Cardiac muscle cell (in vitro differentiated cells and primary cell): ENCODE data around the gene TMBIM6. TPM values are rescaled to one million over a fixed set of nuclear protein-coding genes. Genes with fewer than 3 reads are reported as not detected.

ENCODE experiments used
- DNase-seq, 2 donors: peaks; one replicate each; pipeline versions ENCODE4 v3.0.0 to v3.0.0-alpha.2; 2010 to 2017; ENCODE audit warnings: low read depth in 1 of 2, low spot score in 1 of 2
- H3K27ac ChIP-seq: fragments of 200-600 bp; sonication (generic); 2 replicates; pipeline ENCODE4 v1.5.1; 2016
- H3K27me3 ChIP-seq: fragments of 200-600 bp; sonication (generic); 2 replicates; pipeline ENCODE4 v1.6.0; 2016; ENCODE audit warnings: control low read depth
- H3K36me3 ChIP-seq: fragments of 200-600 bp; sonication (generic); 2 replicates; pipeline ENCODE4 v1.5.1; 2016; ENCODE audit warnings: control low read depth
- H3K4me1 ChIP-seq: fragments of 200-600 bp; sonication (generic); 2 replicates; pipeline ENCODE4 v1.8.1; 2017; ENCODE audit warnings: low read depth, mild to moderate bottlenecking, mixed run types
- H3K4me3 ChIP-seq: fragments of 200-600 bp; sonication (generic); 2 replicates; pipeline ENCODE4 v1.5.1; 2016; ENCODE audit warnings: mild to moderate bottlenecking
- H3K9me3 ChIP-seq: fragments of 200-600 bp; sonication (generic); 2 replicates; pipeline ENCODE4 v1.5.1; 2017; ENCODE audit warnings: low read depth, mild to moderate bottlenecking, control low read depth
- CTCF ChIP-seq: IDR thresholded peaks from 2 replicates; pipeline ENCODE4 v1.5.1; 2012; ENCODE audit warnings: low read depth, mild to moderate bottlenecking, low read length
- polyA plus RNA-seq: library from polyadenylated mRNA; unstranded; fragments of >200 nt; fragmentation: Nextera tagmentation; extraction: Ambion mirVana; gene quantifications from 2 replicates; pipeline ENCODE4 v1.2.1, GENCODE V29; 2016
- total RNA-seq: library from RNA; depleted of rRNA; stranded (reverse); fragments of >200 nt; gene quantifications from 2 replicates; pipeline ENCODE4 v1.2.3, GENCODE V29; 2016

The TMBIM6 gene
- total and polyA plus RNA-seq, 2 experiments from 2014 or later = 232 to 388 TPM

- Histone ChIP-seq H3K27me3 (no peaks in the 10 kb centered on the region), H3K36me3 (no peaks in the 10 kb centered on the region), H3K4me3 (peak overlapping the region; percentile 83), H3K9me3 (no peaks in the 10 kb centered on the region), H3K27ac (peak overlapping the region; percentile 98), H3K4me1 (peaks cover 29% of the 10 kb centered on the region)
- peak; percentile 85 to 86 for DNase-seq
- no peak for TF ChIP-seq CTCF
Measured at GRCh38 chr12:49741882-49742620, 694 bp downstream of the TMBIM6 start.

- Histone ChIP-seq H3K9me3 (no peaks in the 10 kb centered on the region), H3K27ac (peak overlapping the region; percentile 98), H3K4me1 (peaks cover 50% of the 10 kb centered on the region), H3K4me3 (no peak overlapping the region), H3K36me3 (no peaks in the 10 kb centered on the region), H3K27me3 (no peaks in the 10 kb centered on the region)
- no peak for TF ChIP-seq CTCF
- DNase-seq = no peak
Measured at GRCh38 chr12:49744363-49744885, 3.1 kb downstream of the TMBIM6 start.

GRCh38 chr12:49748306-49748705, 6.9 kb downstream of the TMBIM6 start:
- no peak for TF ChIP-seq CTCF
- peaks cover 65% of the 10 kb centered on the region for H3K4me1 ChIP-seq
- no peaks in the 10 kb centered on the region for H3K27me3 ChIP-seq
- peaks cover 10% of the 10 kb centered on the region for H3K36me3 ChIP-seq
- peak in 1 of 2 donors; percentile 14 for DNase-seq
- no peaks in the 10 kb centered on the region for H3K9me3 ChIP-seq
- peak overlapping the region; percentile 1 for H3K4me3 ChIP-seq
- peak overlapping the region; percentile 77 for H3K27ac ChIP-seq

- TF ChIP-seq CTCF = no peak
- peak overlapping the region; percentile 1 for H3K4me3 ChIP-seq
- DNase-seq = peak in 1 of 2 donors; percentile 24
- H3K27me3 ChIP-seq = no peaks in the 10 kb centered on the region
- H3K27ac ChIP-seq = peak overlapping the region; percentile 77
- H3K36me3 ChIP-seq = peaks cover 15% of the 10 kb centered on the region
- peaks cover 60% of the 10 kb centered on the region for H3K4me1 ChIP-seq
- H3K9me3 ChIP-seq = no peaks in the 10 kb centered on the region
Measured at GRCh38 chr12:49748800-49749199, 7.4 kb downstream of the TMBIM6 start.

- H3K27ac ChIP-seq = peak overlapping the region; percentile 82
- H3K9me3 ChIP-seq = no peaks in the 10 kb centered on the region
- no peak for TF ChIP-seq CTCF
- H3K4me1 ChIP-seq = peaks cover 46% of the 10 kb centered on the region
- H3K36me3 ChIP-seq = peaks cover 30% of the 10 kb centered on the region
- H3K27me3 ChIP-seq = no peaks in the 10 kb centered on the region
- H3K4me3 ChIP-seq = no peak overlapping the region
- peak; percentile 23 to 76 for DNase-seq
Measured at GRCh38 chr12:49750027-49750995, 9.0 kb downstream of the TMBIM6 start.
